Fibroblast of skin of abdomen (primary cell): ENCODE measurements around the gene FMNL3.
A peak's percentile ranks its signal among the peaks of the same experiment; 100 is the strongest.

Experiments used
- DNase-seq: peaks from one replicate; pipeline ENCODE4 v3.0.0-alpha.2; 2013

Gene FMNL3

DNA sequence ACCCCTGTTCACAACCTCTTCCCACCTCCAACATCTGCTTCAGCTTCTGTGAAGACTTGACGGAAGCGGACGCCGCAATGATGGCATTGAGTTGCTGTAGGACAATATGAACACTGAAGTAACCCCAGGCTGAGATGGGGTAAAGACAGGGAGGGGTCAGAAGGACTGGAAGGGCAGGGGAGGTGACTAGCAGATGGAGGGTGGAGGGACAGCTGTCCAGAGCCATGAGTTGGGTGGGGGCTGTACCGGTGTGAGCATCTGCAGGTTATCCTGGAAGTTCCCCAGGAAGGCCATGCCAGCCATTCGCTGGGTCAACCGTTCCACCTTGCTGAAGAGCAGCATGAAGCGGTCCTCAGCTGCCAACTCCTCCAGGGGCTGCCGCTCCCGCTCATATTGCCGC is 57.8 kb downstream of the FMNL3 start:
- no peak for DNase-seq

- DNase-seq, result no peak
Observed at GRCh38 chr12:49648712-49649003, 58.5 kb downstream of the FMNL3 start.

GRCh38 chr12:49647827-49648711 is 59.1 kb downstream of the FMNL3 start:
- DNase-seq, result no peak

GRCh38 chr12:49646871-49647654 is 60.1 kb downstream of the FMNL3 start:
- DNase-seq, result no peak

DNA sequence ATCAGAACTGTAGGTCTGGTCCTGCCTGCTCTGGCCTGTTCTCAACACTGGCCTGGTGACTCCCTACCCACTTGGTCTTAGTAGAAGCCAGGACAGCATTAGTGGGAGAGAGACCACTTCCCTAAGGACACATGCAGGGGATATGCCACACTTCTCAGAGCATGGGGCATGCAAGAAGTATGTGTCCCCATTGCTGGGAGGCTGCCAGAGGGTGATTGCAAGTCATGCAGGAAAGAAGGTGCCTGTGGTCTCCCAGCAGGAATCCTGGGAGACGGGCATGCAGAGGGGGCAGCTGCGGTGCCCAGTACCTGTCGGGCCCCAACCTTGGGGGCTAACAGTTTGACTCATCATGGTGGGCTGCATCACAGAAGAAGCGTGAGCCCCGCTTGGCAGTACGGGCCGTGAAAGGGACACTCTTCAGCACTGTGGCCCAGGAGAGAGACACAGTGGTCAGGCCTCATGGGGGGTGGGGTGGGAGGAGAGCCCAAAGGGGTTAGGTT is 60.8 kb downstream of the FMNL3 start:
- DNase-seq, result no peak

- DNase-seq, result no peak
Observed at GRCh38 chr12:49645146-49646039, 61.8 kb downstream of the FMNL3 start.

DNA sequence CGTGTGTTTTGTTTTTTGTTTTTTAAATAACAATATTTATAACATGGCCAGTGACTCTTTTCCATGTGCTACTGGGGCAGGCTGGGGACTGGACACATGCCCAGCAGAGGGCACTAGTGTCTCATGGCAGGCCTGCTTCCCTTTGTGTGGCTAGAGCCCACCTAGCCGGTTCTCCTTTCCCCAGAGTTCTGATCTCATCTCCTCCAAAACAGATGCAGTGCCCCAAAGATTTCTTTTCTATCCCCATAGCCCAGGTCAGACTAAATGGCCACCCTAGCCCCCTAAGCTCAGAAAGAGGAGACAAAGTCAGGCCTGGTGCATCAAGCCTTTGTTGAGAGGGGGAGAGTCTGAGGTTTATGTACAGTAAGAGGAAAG is 62.6 kb downstream of the FMNL3 start:
- DNase-seq, result peak; percentile 71

- no peak for DNase-seq
Observed at GRCh38 chr12:49643961-49644619, 63.1 kb downstream of the FMNL3 start.

DNA sequence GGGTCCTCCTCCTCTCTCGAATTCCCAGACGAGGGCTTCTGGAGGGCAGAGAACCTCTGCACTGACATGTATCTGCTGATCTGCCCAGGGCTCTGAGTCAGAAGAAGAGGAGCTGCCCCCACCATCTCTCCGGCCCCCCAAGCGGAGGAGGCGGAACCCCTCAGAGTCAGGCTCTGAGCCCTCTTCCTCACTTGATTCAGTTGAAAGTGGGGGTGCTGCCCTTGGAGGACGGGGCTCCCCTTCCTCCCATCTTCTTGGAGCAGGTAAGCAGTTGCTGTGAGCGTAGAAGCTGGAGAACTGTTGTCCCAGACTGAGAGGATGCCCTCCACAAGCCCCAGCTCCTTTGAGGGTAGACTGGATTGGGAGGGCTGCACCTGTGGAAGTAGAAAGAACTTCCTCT is 64.1 kb downstream of the FMNL3 start:
- no peak for DNase-seq

DNA sequence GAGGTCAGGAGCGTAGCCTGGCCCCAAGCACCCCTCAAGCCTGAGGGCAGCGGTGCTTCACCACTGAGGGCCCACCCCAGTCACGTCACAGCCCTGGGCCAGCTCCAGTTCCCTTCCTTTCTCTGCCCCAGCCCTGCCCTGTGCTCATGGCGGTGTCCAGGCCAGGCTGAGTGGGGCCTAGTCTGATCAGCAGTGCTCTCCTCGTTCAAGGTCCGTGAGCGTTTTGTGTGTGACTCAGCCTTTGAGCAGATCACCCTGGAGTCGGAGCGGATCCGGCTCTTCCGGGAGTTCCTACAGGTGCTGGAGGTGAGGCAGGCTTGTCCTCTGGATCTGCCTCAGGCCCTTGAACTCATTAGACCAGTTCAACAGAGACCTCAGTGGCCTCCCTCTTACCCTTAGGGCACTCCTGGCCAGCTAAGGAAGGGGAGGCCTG is 64.8 kb downstream of the FMNL3 start:
- DNase-seq, result no peak

DNA sequence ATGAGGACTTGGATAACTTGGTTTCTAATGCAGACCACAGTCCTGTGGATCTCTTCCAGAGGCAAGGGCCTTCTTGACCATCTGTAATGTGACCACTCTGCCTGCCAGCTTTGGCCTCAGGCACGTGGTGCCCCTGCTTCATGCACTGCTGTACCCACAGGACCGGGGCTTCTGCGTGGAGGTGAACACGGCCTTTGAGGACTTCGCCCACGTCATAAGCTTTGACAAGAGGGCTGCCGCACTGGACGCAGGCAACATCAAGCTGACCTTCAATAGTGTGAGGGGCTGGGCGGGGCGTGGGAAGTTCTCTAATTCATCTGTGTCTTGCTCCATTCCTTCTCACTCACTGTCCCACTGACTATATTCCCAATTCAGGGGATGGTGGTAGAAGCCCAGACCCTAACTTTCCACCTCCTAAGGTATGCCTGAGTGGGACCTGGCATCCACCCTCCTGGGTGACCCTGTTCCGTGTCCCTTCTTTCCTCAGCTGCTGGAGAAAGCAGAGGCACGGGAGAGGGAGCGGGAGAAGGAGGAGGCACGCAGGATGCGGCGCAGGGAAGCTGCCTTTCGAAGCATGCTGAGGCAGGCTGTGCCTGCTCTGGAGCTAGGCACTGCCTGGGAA is 65.3 kb downstream of the FMNL3 start:
- DNase-seq, result no peak

- peak; percentile 64 for DNase-seq
Observed at GRCh38 chr12:49636979-49637755, 70.0 kb downstream of the FMNL3 start.

DNA sequence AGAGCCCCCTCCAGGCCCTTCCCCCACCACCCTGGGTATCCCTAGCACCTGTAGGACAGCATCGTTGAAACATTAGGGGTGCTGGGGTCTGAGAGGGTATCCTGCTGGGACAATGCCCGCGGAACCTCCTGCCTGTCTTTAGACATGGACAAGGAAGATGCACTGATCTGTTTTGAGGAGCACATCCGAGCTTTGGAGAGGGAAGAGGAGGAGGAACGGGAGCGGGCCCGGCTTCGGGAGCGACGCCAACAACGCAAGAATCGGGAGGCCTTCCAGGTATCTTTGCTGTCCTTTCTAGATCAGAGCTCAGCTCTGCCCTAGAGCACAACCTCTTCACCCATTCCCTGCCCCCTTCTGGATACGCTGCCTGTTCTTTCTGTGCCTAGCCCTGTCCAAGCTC is 70.6 kb downstream of the FMNL3 start:
- no peak for DNase-seq

GRCh38 chr12:49635656-49636055 is 71.5 kb downstream of the FMNL3 start:
- DNase-seq, result no peak

DNA sequence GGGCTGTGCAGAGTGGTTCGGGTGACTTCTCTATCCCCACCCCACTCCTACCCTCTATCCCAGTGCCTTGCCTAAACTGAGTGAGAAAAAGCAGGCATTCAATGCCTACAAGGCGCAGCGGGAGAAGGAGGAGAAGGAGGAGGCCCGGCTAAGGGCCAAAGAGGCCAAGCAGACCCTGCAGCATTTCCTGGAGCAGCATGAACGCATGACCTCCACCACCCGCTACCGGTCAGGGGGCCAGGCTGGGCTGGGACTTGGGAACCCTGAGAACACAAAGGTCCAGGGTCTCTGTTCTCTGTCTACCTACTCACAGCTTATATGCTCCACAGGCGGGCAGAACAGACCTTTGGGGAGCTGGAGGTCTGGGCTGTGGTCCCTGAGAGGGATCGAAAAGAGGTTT is 72.2 kb downstream of the FMNL3 start:
- DNase-seq, result no peak

GRCh38 chr12:49633703-49634345 is 73.4 kb downstream of the FMNL3 start:
- DNase-seq, result no peak

- DNase-seq, result no peak
Observed at GRCh38 chr12:49632986-49633702, 74.1 kb downstream of the FMNL3 start.

DNA sequence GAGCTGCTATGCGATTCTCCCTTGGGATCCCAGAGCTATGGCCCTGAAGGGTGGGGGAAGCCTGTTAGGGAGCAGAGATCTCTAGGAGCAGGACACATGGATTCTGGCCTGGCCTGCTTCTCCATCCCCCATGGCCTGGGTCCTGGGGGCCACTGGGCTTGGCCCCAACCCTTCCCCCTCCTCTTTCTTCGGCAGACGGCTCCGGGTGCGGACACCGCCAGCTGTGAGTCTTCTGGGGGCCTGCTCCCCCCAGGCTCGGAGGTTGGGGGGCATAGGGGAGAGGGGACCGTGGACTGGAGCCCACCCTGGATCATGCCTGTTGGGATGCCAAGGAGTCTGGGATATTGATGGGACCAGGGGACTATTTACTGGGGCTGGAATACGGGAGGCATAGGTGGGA is 74.8 kb downstream of the FMNL3 start:
- no peak for DNase-seq

DNA sequence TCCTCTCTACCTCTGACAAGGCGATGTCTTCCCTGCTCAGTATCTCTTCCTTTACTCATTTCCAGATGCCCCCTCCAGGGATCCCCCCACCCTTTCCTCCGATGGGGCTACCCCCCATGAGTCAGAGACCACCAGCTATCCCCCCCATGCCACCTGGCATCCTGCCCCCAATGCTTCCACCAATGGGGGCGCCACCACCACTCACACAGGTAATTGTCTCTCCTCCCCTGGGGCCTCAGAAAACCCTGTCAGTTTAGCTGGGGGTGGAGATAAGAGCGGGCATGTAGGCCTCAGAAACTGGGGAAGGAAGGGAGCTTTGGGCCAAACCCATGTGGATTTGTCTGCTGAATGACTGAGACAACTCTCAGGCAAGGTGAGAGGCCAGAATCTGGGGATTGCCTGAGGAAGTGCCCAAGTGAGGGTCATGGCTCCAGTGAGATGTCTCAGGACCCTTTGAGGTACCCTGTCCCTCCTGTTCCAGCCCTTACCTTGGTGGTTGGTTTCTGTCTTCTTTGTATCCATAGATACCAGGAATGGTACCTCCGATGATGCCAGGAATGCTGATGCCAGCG is 75.8 kb downstream of the FMNL3 start:
- DNase-seq, result no peak
